Measurements from ENCODE around the gene MKRN1. TPM values are rescaled to one million over a fixed set of nuclear protein-coding genes. Genes with fewer than 3 reads are reported as not detected.
"Not testable (repeated sequence)": the region's sequence is repeated elsewhere in the genome, so short reads cannot be mapped to it uniquely, and the experiment has no call there.

MKRN1 gene
- total RNA-seq, 1 experiment from 2014 or later: 87.9 TPM

DNA sequence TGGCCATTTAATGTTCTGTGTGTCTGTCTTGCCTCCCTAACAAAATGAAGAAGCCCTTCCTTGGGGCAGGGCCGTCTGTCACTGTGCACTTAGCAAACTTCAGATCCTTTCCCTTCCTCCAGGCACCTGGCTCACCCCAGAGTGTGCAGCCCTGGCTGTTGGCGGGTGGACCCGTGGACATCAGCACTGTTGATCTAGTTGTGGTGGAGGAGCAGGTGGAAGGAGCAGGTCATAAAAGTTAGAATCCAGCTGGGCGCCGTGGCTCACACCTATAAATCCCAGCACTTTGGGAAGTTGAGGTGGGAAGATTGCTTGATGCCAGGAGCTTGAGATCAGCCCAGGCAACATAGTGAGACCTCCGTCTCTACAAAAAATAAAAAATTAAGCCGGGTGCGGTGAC is 62.7 kb downstream of the MKRN1 start:
- in situ Hi-C loops (cut with HindIII; ENCODE audit: low pct_unique_long_range_greater_than_20kb, low sequenced_read_pairs): no loop called here
- DNase-seq (ENCODE audit: low read depth, low spot score): no peak
- intact Hi-C loops (cut with micrococcal nuclease; ENCODE audit: unreplicated experiment): no loop called here
- ATAC-seq: no peak
- Histone ChIP-seq H3K4me1 (ENCODE audit: control insufficient read depth, insufficient read depth, low read length) (no peaks in the 10 kb centered on the region), H3K27me3 (ENCODE audit: control insufficient read depth, insufficient read depth, low read length) (no peaks in the 10 kb centered on the region), H3K4me3 (ENCODE audit: low read depth in 2 of 2, low read length in 2 of 2) (no peak overlapping the region), H3K36me3 (ENCODE audit: control insufficient read depth, insufficient read depth, low read length) (no peaks in the 10 kb centered on the region), H3K27ac (ENCODE audit: low read length) (no peak overlapping the region), H3K9me3 (ENCODE audit: control insufficient read depth, insufficient read depth, low read depth, low read length) (no peaks in the 10 kb centered on the region)
- ChIA-PET CTCF (no interaction called here), POLR2A (no interaction called here)
- TF ChIP-seq, protein P1, sequence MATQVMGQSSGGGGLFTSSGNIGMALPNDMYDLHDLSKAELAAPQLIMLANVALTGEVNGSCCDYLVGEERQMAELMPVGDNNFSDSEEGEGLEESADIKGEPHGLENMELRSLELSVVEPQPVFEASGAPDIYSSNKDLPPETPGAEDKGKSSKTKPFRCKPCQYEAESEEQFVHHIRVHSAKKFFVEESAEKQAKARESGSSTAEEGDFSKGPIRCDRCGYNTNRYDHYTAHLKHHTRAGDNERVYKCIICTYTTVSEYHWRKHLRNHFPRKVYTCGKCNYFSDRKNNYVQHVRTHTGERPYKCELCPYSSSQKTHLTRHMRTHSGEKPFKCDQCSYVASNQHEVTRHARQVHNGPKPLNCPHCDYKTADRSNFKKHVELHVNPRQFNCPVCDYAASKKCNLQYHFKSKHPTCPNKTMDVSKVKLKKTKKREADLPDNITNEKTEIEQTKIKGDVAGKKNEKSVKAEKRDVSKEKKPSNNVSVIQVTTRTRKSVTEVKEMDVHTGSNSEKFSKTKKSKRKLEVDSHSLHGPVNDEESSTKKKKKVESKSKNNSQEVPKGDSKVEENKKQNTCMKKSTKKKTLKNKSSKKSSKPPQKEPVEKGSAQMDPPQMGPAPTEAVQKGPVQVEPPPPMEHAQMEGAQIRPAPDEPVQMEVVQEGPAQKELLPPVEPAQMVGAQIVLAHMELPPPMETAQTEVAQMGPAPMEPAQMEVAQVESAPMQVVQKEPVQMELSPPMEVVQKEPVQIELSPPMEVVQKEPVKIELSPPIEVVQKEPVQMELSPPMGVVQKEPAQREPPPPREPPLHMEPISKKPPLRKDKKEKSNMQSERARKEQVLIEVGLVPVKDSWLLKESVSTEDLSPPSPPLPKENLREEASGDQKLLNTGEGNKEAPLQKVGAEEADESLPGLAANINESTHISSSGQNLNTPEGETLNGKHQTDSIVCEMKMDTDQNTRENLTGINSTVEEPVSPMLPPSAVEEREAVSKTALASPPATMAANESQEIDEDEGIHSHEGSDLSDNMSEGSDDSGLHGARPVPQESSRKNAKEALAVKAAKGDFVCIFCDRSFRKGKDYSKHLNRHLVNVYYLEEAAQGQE (IDR thresholded peaks at IDR 0.05; ENCODE audit: insufficient read depth in 1 of 2, low read depth in 2 of 2, low read length in 1 of 2): no peak
- TF ChIP-seq TCF7L2 (IDR thresholded peaks at IDR 0.05; ENCODE audit: low read depth, low read length) (no peak), POLR2AphosphoS5 (IDR thresholded peaks at IDR 0.05; ENCODE audit: low read depth, low read length) (no peak), SIN3A (IDR thresholded peaks at IDR 0.05; ENCODE audit: borderline replicate concordance, insufficient read depth, low read depth, low read length) (no peak)
- TF ChIP-seq, protein P2, sequence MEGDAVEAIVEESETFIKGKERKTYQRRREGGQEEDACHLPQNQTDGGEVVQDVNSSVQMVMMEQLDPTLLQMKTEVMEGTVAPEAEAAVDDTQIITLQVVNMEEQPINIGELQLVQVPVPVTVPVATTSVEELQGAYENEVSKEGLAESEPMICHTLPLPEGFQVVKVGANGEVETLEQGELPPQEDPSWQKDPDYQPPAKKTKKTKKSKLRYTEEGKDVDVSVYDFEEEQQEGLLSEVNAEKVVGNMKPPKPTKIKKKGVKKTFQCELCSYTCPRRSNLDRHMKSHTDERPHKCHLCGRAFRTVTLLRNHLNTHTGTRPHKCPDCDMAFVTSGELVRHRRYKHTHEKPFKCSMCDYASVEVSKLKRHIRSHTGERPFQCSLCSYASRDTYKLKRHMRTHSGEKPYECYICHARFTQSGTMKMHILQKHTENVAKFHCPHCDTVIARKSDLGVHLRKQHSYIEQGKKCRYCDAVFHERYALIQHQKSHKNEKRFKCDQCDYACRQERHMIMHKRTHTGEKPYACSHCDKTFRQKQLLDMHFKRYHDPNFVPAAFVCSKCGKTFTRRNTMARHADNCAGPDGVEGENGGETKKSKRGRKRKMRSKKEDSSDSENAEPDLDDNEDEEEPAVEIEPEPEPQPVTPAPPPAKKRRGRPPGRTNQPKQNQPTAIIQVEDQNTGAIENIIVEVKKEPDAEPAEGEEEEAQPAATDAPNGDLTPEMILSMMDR (IDR thresholded peaks at IDR 0.05): no peak
- BruUV-seq (replicated peaks): no TSS peak

DNA sequence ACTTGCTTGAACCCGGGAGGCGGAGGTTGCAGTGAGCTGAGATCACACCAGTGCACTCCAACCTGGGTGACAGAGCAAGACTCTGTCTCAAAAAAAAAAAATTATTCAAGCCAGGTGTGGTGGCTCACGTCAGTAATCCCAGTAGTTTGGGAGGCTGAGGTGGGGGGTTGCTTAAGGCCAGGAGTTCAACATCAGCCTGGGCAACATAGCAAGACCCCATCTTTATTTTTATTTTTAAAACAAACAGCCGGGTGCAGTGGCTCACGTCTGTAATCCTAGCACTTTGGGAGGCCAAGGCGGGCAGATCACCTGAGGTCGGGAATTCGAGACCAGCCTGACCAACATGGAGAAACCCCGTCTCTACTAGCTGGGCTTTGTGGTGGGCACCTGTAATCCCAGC is 63.5 kb downstream of the MKRN1 start:
- H3K36me3 ChIP-seq (ENCODE audit: control insufficient read depth, insufficient read depth, low read length); CTCF ChIA-PET; POLR2A ChIA-PET: not testable (repeated sequence)

DNA sequence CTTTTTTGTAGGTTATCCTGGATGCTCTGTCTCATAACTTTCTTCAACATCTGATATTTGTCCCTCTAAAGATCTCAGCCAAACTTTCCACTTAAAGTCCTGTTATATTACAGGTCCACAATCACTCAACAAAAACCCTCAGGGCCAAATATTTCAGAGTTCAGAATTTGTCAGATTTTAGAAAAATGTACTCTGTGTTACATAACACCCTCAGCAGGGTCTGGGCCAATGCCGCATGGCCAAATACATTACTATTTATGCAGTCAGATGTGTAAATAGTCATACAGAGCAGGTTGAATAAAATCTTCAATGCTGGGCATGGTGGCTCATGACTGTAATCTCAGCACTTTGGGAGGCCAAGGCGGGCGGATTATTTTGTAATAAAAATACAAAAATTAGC is 63.9 kb downstream of the MKRN1 start:
- Histone ChIP-seq H3K4me1 (ENCODE audit: control insufficient read depth, insufficient read depth, low read length) (no peaks in the 10 kb centered on the region), H3K36me3 (ENCODE audit: control insufficient read depth, insufficient read depth, low read length) (no peaks in the 10 kb centered on the region), H3K4me3 (ENCODE audit: low read depth in 2 of 2, low read length in 2 of 2) (no peak overlapping the region), H3K27ac (ENCODE audit: low read length) (no peak overlapping the region), H3K9me3 (ENCODE audit: control insufficient read depth, insufficient read depth, low read depth, low read length) (no peaks in the 10 kb centered on the region), H3K27me3 (ENCODE audit: control insufficient read depth, insufficient read depth, low read length) (no peaks in the 10 kb centered on the region)
- ChIA-PET POLR2A (no interaction called here), CTCF (no interaction called here)
- no TSS peak for BruUV-seq (replicated peaks)
- DNase-seq (ENCODE audit: low read depth, low spot score) (no peak), ATAC-seq (no peak)
- TF ChIP-seq TCF7L2 (IDR thresholded peaks at IDR 0.05; ENCODE audit: low read depth, low read length): no peak
- TF ChIP-seq, protein P1 (IDR thresholded peaks at IDR 0.05; ENCODE audit: insufficient read depth in 1 of 2, low read depth in 2 of 2, low read length in 1 of 2): no peak
- TF ChIP-seq, protein P2 (IDR thresholded peaks at IDR 0.05): no peak
- no peak for TF ChIP-seq POLR2AphosphoS5 (IDR thresholded peaks at IDR 0.05; ENCODE audit: low read depth, low read length)
- TF ChIP-seq SIN3A (IDR thresholded peaks at IDR 0.05; ENCODE audit: borderline replicate concordance, insufficient read depth, low read depth, low read length): no peak
- intact Hi-C loops (cut with micrococcal nuclease; ENCODE audit: unreplicated experiment): no loop called here
- in situ Hi-C loops (cut with HindIII; ENCODE audit: low pct_unique_long_range_greater_than_20kb, low sequenced_read_pairs): no loop called here

More for the DNA sequence above, 63.5 kb downstream of the MKRN1 start:
- H3K27me3 ChIP-seq (ENCODE audit: control insufficient read depth, insufficient read depth, low read length); H3K27ac ChIP-seq (ENCODE audit: low read length); in situ Hi-C loops (cut with HindIII; ENCODE audit: low pct_unique_long_range_greater_than_20kb, low sequenced_read_pairs); DNase-seq (ENCODE audit: low read depth, low spot score); H3K9me3 ChIP-seq (ENCODE audit: control insufficient read depth, insufficient read depth, low read depth, low read length); H3K4me1 ChIP-seq (ENCODE audit: control insufficient read depth, insufficient read depth, low read length); intact Hi-C loops (cut with micrococcal nuclease; ENCODE audit: unreplicated experiment); H3K4me3 ChIP-seq (ENCODE audit: low read depth in 2 of 2, low read length in 2 of 2); ATAC-seq; BruUV-seq (replicated peaks): not testable (repeated sequence)
